K562 (cell line): ENCODE measurements around the gene MEIS1. TPM values are rescaled to one million over a fixed set of nuclear protein-coding genes. Genes with fewer than 3 reads are reported as not detected.

Experiments
- ATAC-seq: fragments of 200-7000 bp; cut with Tn5 transposase; 3 replicates; pipeline ENCODE4 v1.9.1; 2020; ENCODE audit warnings: moderate library complexity
- BruUV-seq: library from RNA; stranded (reverse); fragments of 400-500 nt; replicated peaks from 2 replicates; lab custom pipeline; 2021; lab: Mats Ljungman, UMichigan
- CTCF ChIA-PET: fragments of 300-600 bp; formaldehyde crosslinking; extraction: SDS; loops from one replicate; lab custom pipeline; 2021; ENCODE audit warnings: low intra/inter-chr PET ratio; lab: Yijun Ruan, JAX
- POLR2A ChIA-PET: fragments of 300-600, 350-650 bp; sonication (Branson Sonifier 250); formaldehyde crosslinking; extraction: SDS; loops from one replicate; lab custom pipeline; 2021; ENCODE audit warnings: antibody characterized with exemption, inconsistent platforms; lab: Yijun Ruan, JAX
- DNase-seq, 4 experiments: peaks; one replicate each; pipeline versions ENCODE4 v3.0.0 to v3.0.0-alpha.2; 2011 to 2018; ENCODE audit warnings: low spot score in 3 of 4, mixed read lengths in 3 of 4; ENCODE audit errors: extremely low read depth in 1 of 4
- FAIRE-seq: peaks from 2 replicates; lab custom pipeline; 2011; peaks lifted over from hg19 to GRCh38; lab: Jason Lieb, UNC
- H2AFZ ChIP-seq: 2 replicates; pipeline ENCODE4 v1.6.0; 2011; ENCODE audit warnings: low read depth, low read length, control low read depth, inconsistent platforms
- H3K27ac ChIP-seq: fragments of 200-600 bp; 3 replicates; pipeline ENCODE4 v1.8.0; 2011; ENCODE audit warnings: low read depth, mild to moderate bottlenecking, control low read depth, inconsistent platforms, low read length, moderate library complexity, mixed read lengths; ENCODE audit errors: extremely low read depth
- H3K27me3 ChIP-seq, 2 experiments: fragments of 300-600 bp in 1 of 2; 2 replicates in 1 of 2; 3 replicates in 1 of 2; pipeline versions ENCODE4 v1.6.0 to v1.8.0; 2011; ENCODE audit warnings: inconsistent platforms in 2 of 2, low read length in 2 of 2, mild to moderate bottlenecking in 1 of 2, mixed read lengths in 1 of 2, moderate library complexity in 1 of 2; ENCODE audit not compliant: control insufficient read depth in 2 of 2, insufficient read depth in 2 of 2
- H3K36me3 ChIP-seq: fragments of 300-600 bp; 3 replicates; pipeline ENCODE4 v1.8.0; 2011; ENCODE audit warnings: mild to moderate bottlenecking, low read length, inconsistent platforms; ENCODE audit not compliant: control insufficient read depth, insufficient read depth
- H3K4me1 ChIP-seq, 2 experiments: fragments of 200-600 bp in 1 of 2; replicated peaks in 1 of 2; 2 replicates in 1 of 2; 3 replicates in 1 of 2; pipeline versions ENCODE4 v1.5.1 to v1.8.0; 2011; ENCODE audit warnings: inconsistent platforms in 2 of 2, low read length in 2 of 2, mild to moderate bottlenecking in 1 of 2, mixed read lengths in 1 of 2, moderate library complexity in 1 of 2; ENCODE audit not compliant: control insufficient read depth in 2 of 2, insufficient read depth in 2 of 2
- H3K4me2 ChIP-seq: 2 replicates; pipeline ENCODE4 v1.6.1; 2011; ENCODE audit warnings: low read length, control low read depth, inconsistent platforms, mixed read lengths; ENCODE audit not compliant: insufficient read depth
- H3K4me3 ChIP-seq: fragments of 200-600 bp; sonication (generic), shearing (Covaris generic); 2 replicates; pipeline ENCODE4 v1.5.1; 2016; ENCODE audit warnings: control low read depth, inconsistent platforms
- H3K79me2 ChIP-seq: fragments of 200-600 bp; 3 replicates; pipeline ENCODE4 v1.8.0; 2011; ENCODE audit warnings: low read length, inconsistent platforms; ENCODE audit not compliant: control insufficient read depth, insufficient read depth
- H3K9ac ChIP-seq, 2 experiments: 2 replicates each; pipeline versions ENCODE4 v1.6.0 to v1.6.1; 2011; ENCODE audit warnings: low read depth in 2 of 2, low read length in 2 of 2, control low read depth in 1 of 2, inconsistent platforms in 1 of 2, mild to moderate bottlenecking in 1 of 2, mixed read lengths in 1 of 2; ENCODE audit not compliant: insufficient read depth in 1 of 2
- H3K9me1 ChIP-seq: one replicate; pipeline ENCODE4 v1.6.0; 2011; ENCODE audit warnings: inconsistent platforms, mild to moderate bottlenecking, low read length, moderate library complexity; ENCODE audit not compliant: control insufficient read depth, insufficient read depth
- H3K9me3 ChIP-seq: replicated peaks from 2 replicates; pipeline ENCODE4 v1.5.1; 2011; ENCODE audit warnings: low read depth, low read length, inconsistent platforms; ENCODE audit not compliant: control insufficient read depth, insufficient read depth
- H4K20me1 ChIP-seq: replicated peaks from 2 replicates; pipeline ENCODE4 v1.6.1; 2011; ENCODE audit warnings: low read length, inconsistent platforms, mixed read lengths; ENCODE audit not compliant: control insufficient read depth, insufficient read depth
- DIDO1 ChIP-seq: fragments of 450-650 bp; IDR thresholded peaks from 2 replicates; pipeline ENCODE4 v1.6.1; 2016; ENCODE audit warnings: low read depth, missing biosample characterization, missing genetic modification characterization
- MAFK ChIP-seq: IDR thresholded peaks from 2 replicates; pipeline ENCODE4 v1.6.1; 2011; ENCODE audit warnings: low read length, improper control_type of control experiment
- NCOA2 ChIP-seq, 2 experiments: fragments of 450-650 bp; IDR thresholded peaks; 2 replicates each; pipeline ENCODE4 v1.6.1; 2018; ENCODE audit warnings: mild to moderate bottlenecking in 2 of 2, moderate library complexity in 1 of 2; ENCODE audit not compliant: partially characterized antibody in 2 of 2
- NR2F6 ChIP-seq: fragments of 450-650 bp; formaldehyde crosslinking; IDR thresholded peaks from 2 replicates; pipeline ENCODE4 v1.4.0; 2020; ENCODE audit warnings: mild to moderate bottlenecking
- PHB ChIP-seq: fragments of 250-450 bp; sonication (Bioruptor Pico); IDR thresholded peaks from 2 replicates; pipeline ENCODE4 v1.5.0; 2021
- RNF219 ChIP-seq: fragments of 250-450 bp; sonication (Bioruptor Pico); IDR thresholded peaks from 2 replicates; pipeline ENCODE4 v1.5.0; 2022; ENCODE audit warnings: mild to moderate bottlenecking
- SAFB2 ChIP-seq: fragments of 200-400 bp; formaldehyde crosslinking; IDR thresholded peaks from 2 replicates; pipeline ENCODE4 v1.6.1; 2018; ENCODE audit warnings: borderline replicate concordance, low read length, low read depth, moderate library complexity; ENCODE audit not compliant: severe bottlenecking
- SRF ChIP-seq, 2 experiments: fragments of 250-450, 450-650 bp in 1 of 2; sonication (Bioruptor Pico) in 1 of 2; sonication (generic) in 1 of 2; formaldehyde crosslinking; IDR thresholded peaks; 2 replicates each; pipeline versions ENCODE4 v1.5.0 to v1.5.1; 2020 to 2022; ENCODE audit warnings: mild to moderate bottlenecking in 1 of 2, missing genetic modification reagents in 1 of 2
- SRSF9 ChIP-seq: fragments of 200-400 bp; formaldehyde crosslinking; IDR thresholded peaks from 2 replicates; pipeline ENCODE4 v1.6.1; 2017; ENCODE audit warnings: low read depth, low read length, borderline replicate concordance
- WGBS: fragments of 100-300 bp; shearing (Covaris generic); methylation state at CpG from one replicate; pipeline ENCODE4 v1.1.6; 2016; ENCODE audit warnings: low coverage, mixed read lengths; ENCODE audit not compliant: insufficient coverage; ENCODE audit errors: missing lambda C conversion rate; 5-methylcytosine and 5-hydroxymethylcytosine counted together
- in situ Hi-C: fragments of 300-500 bp; cut with MboI; formaldehyde crosslinking; loops from 4 replicates; pipeline ENCODE4 v1.15.0; 2018; ENCODE audit warnings: inconsistent platforms, mixed read lengths
- intact Hi-C: fragments of 100-400 bp; cut with micrococcal nuclease; formaldehyde crosslinking; loops from 2 replicates; pipeline ENCODE4 v1.14.2; 2022
- polyA plus RNA-seq, 8 experiments: library from polyadenylated mRNA; depleted of rRNA in 4 of 8; stranded (reverse) in 5 of 8; unstranded in 3 of 8; fragments of >200 nt; fragmentation: Nextera tagmentation in 2 of 8; fragmentation: Illumina TruSeq in 1 of 8; extraction: Ambion mirVana in 2 of 8; extraction: Trizol in 1 of 8; gene quantifications; 2 replicates each; pipeline versions ENCODE4 v1.2.1 to v1.2.3, GENCODE V29; 2011 to 2014; ENCODE audit warnings: inconsistent platforms in 1 of 8, missing spikeins in 1 of 8
- total RNA-seq, 7 experiments: library from RNA; depleted of rRNA in 6 of 7; stranded (reverse); fragments of >200 nt in 6 of 7; fragmentation: Illumina TruSeq in 2 of 7; extraction: Trizol in 2 of 7; gene quantifications; 2 replicates each; pipeline versions ENCODE4 v1.2.1 to v1.2.3, GENCODE V29; 2011 to 2021; ENCODE audit warnings: low replicate concordance in 1 of 7
- TF ChIP-seq, protein P1 (sequence below), 3 experiments: fragments of 200-800 bp in 1 of 3; fragments of 250-450 bp in 1 of 3; fragments of 450-650 bp in 1 of 3; sonication (Bioruptor Pico) in 1 of 3; sonication (Bioruptor generic) in 1 of 3; formaldehyde crosslinking in 1 of 3; IDR thresholded peaks; 2 replicates each; pipeline versions ENCODE4 v1.6.1 to v1.8.0; 2016 to 2022; ENCODE audit warnings: mild to moderate bottlenecking in 2 of 3, missing genetic modification characterization in 2 of 3, missing compliant biosample characterization in 1 of 3, moderate library complexity in 1 of 3
- TF ChIP-seq, protein P2 (sequence below): fragments of 450-650 bp; IDR thresholded peaks from 2 replicates; pipeline ENCODE4 v1.6.1; 2014; ENCODE audit warnings: low read depth, mild to moderate bottlenecking, moderate library complexity, borderline replicate concordance

The MEIS1 gene
- total and polyA plus RNA-seq, 9 of the 15 experiments (the other 6 are each of a cell fraction or from before 2014, with no cell fraction given), result 2.3 to 9.0 (median 5.9) TPM

DNA sequence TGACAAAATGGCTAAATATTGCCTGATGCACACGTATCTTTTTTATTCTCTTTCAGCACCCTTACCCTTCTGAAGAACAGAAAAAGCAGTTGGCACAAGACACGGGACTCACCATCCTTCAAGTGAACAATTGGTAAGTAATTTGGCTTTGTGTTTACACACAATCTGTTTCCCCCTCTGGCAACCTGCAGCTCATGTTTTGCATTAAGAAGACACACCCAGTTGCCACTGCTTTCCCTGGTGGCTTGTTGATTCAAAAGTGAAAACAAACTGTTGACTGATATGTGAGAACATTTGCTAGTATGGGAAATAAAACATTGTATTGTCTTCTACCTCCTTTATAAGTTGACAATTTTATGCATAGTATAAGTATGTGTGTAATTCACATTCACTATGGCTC, 113.0 kb downstream of the MEIS1 start (continued):
- TF ChIP-seq, protein P1, sequence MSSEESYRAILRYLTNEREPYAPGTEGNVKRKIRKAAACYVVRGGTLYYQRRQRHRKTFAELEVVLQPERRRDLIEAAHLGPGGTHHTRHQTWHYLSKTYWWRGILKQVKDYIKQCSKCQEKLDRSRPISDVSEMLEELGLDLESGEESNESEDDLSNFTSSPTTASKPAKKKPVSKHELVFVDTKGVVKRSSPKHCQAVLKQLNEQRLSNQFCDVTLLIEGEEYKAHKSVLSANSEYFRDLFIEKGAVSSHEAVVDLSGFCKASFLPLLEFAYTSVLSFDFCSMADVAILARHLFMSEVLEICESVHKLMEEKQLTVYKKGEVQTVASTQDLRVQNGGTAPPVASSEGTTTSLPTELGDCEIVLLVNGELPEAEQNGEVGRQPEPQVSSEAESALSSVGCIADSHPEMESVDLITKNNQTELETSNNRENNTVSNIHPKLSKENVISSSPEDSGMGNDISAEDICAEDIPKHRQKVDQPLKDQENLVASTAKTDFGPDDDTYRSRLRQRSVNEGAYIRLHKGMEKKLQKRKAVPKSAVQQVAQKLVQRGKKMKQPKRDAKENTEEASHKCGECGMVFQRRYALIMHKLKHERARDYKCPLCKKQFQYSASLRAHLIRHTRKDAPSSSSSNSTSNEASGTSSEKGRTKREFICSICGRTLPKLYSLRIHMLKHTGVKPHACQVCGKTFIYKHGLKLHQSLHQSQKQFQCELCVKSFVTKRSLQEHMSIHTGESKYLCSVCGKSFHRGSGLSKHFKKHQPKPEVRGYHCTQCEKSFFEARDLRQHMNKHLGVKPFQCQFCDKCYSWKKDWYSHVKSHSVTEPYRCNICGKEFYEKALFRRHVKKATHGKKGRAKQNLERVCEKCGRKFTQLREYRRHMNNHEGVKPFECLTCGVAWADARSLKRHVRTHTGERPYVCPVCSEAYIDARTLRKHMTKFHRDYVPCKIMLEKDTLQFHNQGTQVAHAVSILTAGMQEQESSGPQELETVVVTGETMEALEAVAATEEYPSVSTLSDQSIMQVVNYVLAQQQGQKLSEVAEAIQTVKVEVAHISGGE (CRISPR knock-in tag; IDR thresholded peaks at IDR 0.05), result no peak
- TF ChIP-seq MAFK (no peak), SAFB2 (no peak), SRF (CRISPR knock-in tag; IDR thresholded peaks at IDR 0.05) (no peak), PHB (CRISPR knock-in tag) (no peak)

DNA sequence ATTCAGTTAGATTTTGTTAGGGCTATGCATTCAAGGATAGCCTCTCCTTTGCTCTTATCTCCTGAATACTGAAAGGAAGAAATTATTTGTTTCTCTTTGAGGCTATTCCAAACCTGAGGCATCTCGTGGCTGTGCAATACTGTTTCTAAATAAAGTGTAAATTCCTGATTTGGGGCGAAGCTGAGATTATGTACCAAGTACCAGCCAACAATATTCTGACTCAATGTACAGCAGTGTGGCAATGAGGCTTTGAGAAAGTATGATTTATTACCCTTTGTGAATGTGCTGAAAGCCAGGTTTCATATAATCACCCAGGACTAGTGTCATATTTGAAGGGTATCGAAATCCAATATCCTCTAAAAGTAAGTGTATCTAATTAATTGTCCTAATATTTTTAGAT, 113.5 kb downstream of the MEIS1 start:
- Histone ChIP-seq H3K4me1 (no peaks in the 10 kb centered on the region), H3K4me3 (no peak overlapping the region), H3K9ac (no peak overlapping the region), H3K9me3 (no peaks in the 10 kb centered on the region), H4K20me1 (no peaks in the 10 kb centered on the region), H3K79me2 (no peaks in the 10 kb centered on the region), H3K27me3 (no peaks in the 10 kb centered on the region), H3K9me1 (no peaks in the 10 kb centered on the region), H2AFZ (no peak overlapping the region), H3K36me3 (no peaks in the 10 kb centered on the region), H3K27ac (no peak overlapping the region), H3K4me2 (no peak overlapping the region)
- CTCF ChIA-PET, result no interaction called here
- POLR2A ChIA-PET, result no interaction called here
- ATAC-seq (no peak), DNase-seq (no peak), FAIRE-seq (no peak)
- intact Hi-C loops, result no loop called here
- BruUV-seq, result no TSS peak
- in situ Hi-C loops, result no loop called here
- WGBS, result 38% methylated on average over 3 of the region's 3 CpGs
- TF ChIP-seq DIDO1 (tag) (no peak), NR2F6 (CRISPR knock-in tag) (no peak), SRSF9 (no peak), RNF219 (no peak), NCOA2 (IDR thresholded peaks at IDR 0.05; ENCODE audit: partially characterized antibody in 2 of 2) (no peak)
- TF ChIP-seq, protein P2, sequence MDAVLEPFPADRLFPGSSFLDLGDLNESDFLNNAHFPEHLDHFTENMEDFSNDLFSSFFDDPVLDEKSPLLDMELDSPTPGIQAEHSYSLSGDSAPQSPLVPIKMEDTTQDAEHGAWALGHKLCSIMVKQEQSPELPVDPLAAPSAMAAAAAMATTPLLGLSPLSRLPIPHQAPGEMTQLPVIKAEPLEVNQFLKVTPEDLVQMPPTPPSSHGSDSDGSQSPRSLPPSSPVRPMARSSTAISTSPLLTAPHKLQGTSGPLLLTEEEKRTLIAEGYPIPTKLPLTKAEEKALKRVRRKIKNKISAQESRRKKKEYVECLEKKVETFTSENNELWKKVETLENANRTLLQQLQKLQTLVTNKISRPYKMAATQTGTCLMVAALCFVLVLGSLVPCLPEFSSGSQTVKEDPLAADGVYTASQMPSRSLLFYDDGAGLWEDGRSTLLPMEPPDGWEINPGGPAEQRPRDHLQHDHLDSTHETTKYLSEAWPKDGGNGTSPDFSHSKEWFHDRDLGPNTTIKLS, result no peak
